ENCODE results near the gene E2F4.

DNA sequence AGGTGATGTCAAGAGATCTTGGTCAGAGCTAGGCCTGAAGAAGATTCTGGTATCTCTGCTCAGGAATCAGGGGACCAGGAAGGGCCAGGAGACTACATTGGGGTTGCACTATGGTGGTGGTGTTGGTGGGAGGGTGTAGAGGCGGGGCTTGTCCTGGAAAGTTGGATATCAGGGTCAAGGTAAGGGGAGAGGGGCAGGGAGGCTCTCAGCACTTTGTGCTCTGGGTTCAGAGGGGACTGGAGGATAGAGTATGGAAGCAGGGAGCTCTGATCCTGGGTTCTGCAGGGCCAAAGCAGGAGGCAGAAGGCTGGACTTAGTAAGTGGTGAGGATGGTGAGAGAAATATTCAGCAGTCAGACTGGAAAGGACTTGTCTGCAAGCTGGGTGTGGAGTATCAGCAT, 18.6 kb upstream of the E2F4 start:
- TF ChIP-seq ARNT (IDR thresholded peaks at IDR 0.05) (no peak), CEBPB (IDR thresholded peaks at IDR 0.05; ENCODE audit: borderline replicate concordance, low read depth, low read length) (no peak), ZNF678 (CRISPR knock-in tag; IDR thresholded peaks at IDR 0.05) (no peak), RFX5 (IDR thresholded peaks at IDR 0.05; ENCODE audit: low read depth, low read length) (no peak), ZNF530 (CRISPR knock-in tag; IDR thresholded peaks at IDR 0.05; ENCODE audit: low read depth) (no peak), NCOA2 (CRISPR knock-in tag; IDR thresholded peaks at IDR 0.05) (no peak), CBFB (CRISPR knock-in tag; IDR thresholded peaks at IDR 0.05) (no peak), ZNF772 (CRISPR knock-in tag; IDR thresholded peaks at IDR 0.05) (no peak)
- TF ChIP-seq, protein P1, sequence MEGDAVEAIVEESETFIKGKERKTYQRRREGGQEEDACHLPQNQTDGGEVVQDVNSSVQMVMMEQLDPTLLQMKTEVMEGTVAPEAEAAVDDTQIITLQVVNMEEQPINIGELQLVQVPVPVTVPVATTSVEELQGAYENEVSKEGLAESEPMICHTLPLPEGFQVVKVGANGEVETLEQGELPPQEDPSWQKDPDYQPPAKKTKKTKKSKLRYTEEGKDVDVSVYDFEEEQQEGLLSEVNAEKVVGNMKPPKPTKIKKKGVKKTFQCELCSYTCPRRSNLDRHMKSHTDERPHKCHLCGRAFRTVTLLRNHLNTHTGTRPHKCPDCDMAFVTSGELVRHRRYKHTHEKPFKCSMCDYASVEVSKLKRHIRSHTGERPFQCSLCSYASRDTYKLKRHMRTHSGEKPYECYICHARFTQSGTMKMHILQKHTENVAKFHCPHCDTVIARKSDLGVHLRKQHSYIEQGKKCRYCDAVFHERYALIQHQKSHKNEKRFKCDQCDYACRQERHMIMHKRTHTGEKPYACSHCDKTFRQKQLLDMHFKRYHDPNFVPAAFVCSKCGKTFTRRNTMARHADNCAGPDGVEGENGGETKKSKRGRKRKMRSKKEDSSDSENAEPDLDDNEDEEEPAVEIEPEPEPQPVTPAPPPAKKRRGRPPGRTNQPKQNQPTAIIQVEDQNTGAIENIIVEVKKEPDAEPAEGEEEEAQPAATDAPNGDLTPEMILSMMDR (CRISPR knock-in tag; IDR thresholded peaks at IDR 0.05): 0 out of 2 replicates have a peak, but pooled peaks have one; percentile 3
- TF ChIP-seq, protein P2, sequence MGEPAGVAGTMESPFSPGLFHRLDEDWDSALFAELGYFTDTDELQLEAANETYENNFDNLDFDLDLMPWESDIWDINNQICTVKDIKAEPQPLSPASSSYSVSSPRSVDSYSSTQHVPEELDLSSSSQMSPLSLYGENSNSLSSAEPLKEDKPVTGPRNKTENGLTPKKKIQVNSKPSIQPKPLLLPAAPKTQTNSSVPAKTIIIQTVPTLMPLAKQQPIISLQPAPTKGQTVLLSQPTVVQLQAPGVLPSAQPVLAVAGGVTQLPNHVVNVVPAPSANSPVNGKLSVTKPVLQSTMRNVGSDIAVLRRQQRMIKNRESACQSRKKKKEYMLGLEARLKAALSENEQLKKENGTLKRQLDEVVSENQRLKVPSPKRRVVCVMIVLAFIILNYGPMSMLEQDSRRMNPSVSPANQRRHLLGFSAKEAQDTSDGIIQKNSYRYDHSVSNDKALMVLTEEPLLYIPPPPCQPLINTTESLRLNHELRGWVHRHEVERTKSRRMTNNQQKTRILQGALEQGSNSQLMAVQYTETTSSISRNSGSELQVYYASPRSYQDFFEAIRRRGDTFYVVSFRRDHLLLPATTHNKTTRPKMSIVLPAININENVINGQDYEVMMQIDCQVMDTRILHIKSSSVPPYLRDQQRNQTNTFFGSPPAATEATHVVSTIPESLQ (CRISPR knock-in tag; conservative IDR thresholded peaks at IDR 0.05): no peak
- TF ChIP-seq, protein P3, sequence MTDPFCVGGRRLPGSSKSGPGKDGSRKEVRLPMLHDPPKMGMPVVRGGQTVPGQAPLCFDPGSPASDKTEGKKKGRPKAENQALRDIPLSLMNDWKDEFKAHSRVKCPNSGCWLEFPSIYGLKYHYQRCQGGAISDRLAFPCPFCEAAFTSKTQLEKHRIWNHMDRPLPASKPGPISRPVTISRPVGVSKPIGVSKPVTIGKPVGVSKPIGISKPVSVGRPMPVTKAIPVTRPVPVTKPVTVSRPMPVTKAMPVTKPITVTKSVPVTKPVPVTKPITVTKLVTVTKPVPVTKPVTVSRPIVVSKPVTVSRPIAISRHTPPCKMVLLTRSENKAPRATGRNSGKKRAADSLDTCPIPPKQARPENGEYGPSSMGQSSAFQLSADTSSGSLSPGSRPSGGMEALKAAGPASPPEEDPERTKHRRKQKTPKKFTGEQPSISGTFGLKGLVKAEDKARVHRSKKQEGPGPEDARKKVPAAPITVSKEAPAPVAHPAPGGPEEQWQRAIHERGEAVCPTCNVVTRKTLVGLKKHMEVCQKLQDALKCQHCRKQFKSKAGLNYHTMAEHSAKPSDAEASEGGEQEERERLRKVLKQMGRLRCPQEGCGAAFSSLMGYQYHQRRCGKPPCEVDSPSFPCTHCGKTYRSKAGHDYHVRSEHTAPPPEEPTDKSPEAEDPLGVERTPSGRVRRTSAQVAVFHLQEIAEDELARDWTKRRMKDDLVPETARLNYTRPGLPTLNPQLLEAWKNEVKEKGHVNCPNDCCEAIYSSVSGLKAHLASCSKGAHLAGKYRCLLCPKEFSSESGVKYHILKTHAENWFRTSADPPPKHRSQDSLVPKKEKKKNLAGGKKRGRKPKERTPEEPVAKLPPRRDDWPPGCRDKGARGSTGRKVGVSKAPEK (CRISPR knock-in tag; IDR thresholded peaks at IDR 0.05; ENCODE audit: borderline replicate concordance): no peak
